ENCODE data around the gene ABCC1. TPM values are rescaled to one million over a fixed set of nuclear protein-coding genes. Genes with fewer than 3 reads are reported as not detected.

ABCC1 gene
- total and polyA plus RNA-seq, 2 of the 8 experiments (the other 6 are each of a cell fraction or from before 2014, with no cell fraction given), result 42.6 to 66.8 TPM

- no peaks in the 10 kb centered on the region for H3K9me3 ChIP-seq (ENCODE audit: insufficient read depth in 2 of 2, low read depth in 1 of 2, low read length in 1 of 2)
Measured at GRCh38 chr16:16131204-16131603, 181.8 kb downstream of the ABCC1 start.

More at GRCh38 chr16:16131204-16131603, 181.8 kb downstream of the ABCC1 start:
- Histone ChIP-seq H2AFZ (ENCODE audit: low read length) (no peak overlapping the region), H3K27ac (ENCODE audit: low read depth, low read length) (no peak overlapping the region), H3K27me3 (replicated peaks in 1 of 4; ENCODE audit: control insufficient read depth in 3 of 4, extremely low read depth in 1 of 4, insufficient read depth in 3 of 4, low read length in 3 of 4) (no peaks in the 10 kb centered on the region), H3K4ac (replicated peaks; ENCODE audit: insufficient read length, low read depth, low read length) (no peak overlapping the region), H2BK12ac (ENCODE audit: low read depth, low read length) (no peak overlapping the region), H3K9ac (replicated peaks in 1 of 4; ENCODE audit: extremely low read depth in 1 of 4, low read depth in 3 of 4, low read length in 3 of 4) (no peak overlapping the region), H3K4me2 (ENCODE audit: insufficient read depth in 1 of 2, low read depth in 2 of 2, low read length in 2 of 2) (no peak overlapping the region), H2AK5ac (ENCODE audit: low read depth, low read length) (no peak overlapping the region), H4K20me1 (replicated peaks in 1 of 2; ENCODE audit: control insufficient read depth in 1 of 2, insufficient read depth in 2 of 2, low read length in 2 of 2) (peaks cover 4% of the 10 kb centered on the region in 2 experiments), H3K79me1 (ENCODE audit: low read depth, low read length) (no peaks in the 10 kb centered on the region), H3K23ac (ENCODE audit: insufficient read length) (no peak overlapping the region), H4K91ac (replicated peaks; ENCODE audit: insufficient read length, low read length) (no peak overlapping the region), H2BK120ac (replicated peaks; ENCODE audit: low read depth, low read length) (no peak overlapping the region), H4K8ac (ENCODE audit: extremely low read depth, insufficient read depth, low read length) (no peak overlapping the region), H3K18ac (ENCODE audit: extremely low read depth, low read length) (no peak overlapping the region), H2BK20ac (ENCODE audit: low read length) (no peak overlapping the region), H3K79me2 (ENCODE audit: control insufficient read depth in 1 of 2, insufficient read depth in 2 of 2, low read length in 2 of 2) (no peaks in the 10 kb centered on the region; a peak in 1 of 4 replicates), H2BK15ac (ENCODE audit: low read length) (no peak overlapping the region), H2BK5ac (ENCODE audit: low read depth, low read length) (no peak overlapping the region; the same call in 1 of the 2 replicates), H3K4me3 (ENCODE audit: extremely low read depth in 1 of 4, insufficient read depth in 2 of 4, low read depth in 3 of 4, low read length in 4 of 4) (no peak overlapping the region), H3K4me1 (replicated peaks in 1 of 4; ENCODE audit: control insufficient read depth in 3 of 4, insufficient read depth in 4 of 4, low read length in 3 of 4) (no peaks in the 10 kb centered on the region), H4K5ac (ENCODE audit: insufficient read length, low read depth, low read length) (no peak overlapping the region), H3K36me3 (ENCODE audit: control insufficient read depth in 2 of 4, insufficient read depth in 4 of 4, low read length in 3 of 4) (peaks cover 15 to 60% (median 26%) of the 10 kb centered on the region in 4 experiments; a peak in 7 of 8 replicates), H3K14ac (ENCODE audit: insufficient read length) (no peak overlapping the region), H3K23me2 (ENCODE audit: low read depth, low read length) (no peaks in the 10 kb centered on the region), H3K56ac (replicated peaks; ENCODE audit: insufficient read length, low read depth, low read length) (no peak overlapping the region)
- TF ChIP-seq TCF12 (IDR thresholded peaks at IDR 0.05; ENCODE audit: low read depth, low read length) (no peak), SIX5 (IDR thresholded peaks at IDR 0.05; ENCODE audit: low read depth, low read length) (no peak), NRF1 (IDR thresholded peaks at IDR 0.05; ENCODE audit: low read depth, low read length) (no peak)
- no peak for FAIRE-seq
- ChIA-PET POLR2A (ENCODE audit: partially characterized antibody) (no interaction called here), CTCF (ENCODE audit: partially characterized antibody) (no interaction called here)
- no peak for DNase-seq (ENCODE audit: low read depth in 1 of 2, low spot score in 2 of 2)
- WGBS, 2 experiments (ENCODE audit: extremely low coverage in 1 of 2, insufficient coverage in 1 of 2, insufficient read length in 1 of 2, insufficient replicate concordance in 2 of 2, low coverage in 1 of 2, low lambda C conversion rate in 2 of 2, missing lambda C conversion rate in 1 of 2), result 96% methylated on average over 3 of the region's 3 CpGs; no CpG with 5 or more reads in 1 of the 2 experiments
